Tibial nerve (tissue), 4 donors: Measurements from ENCODE around the gene SEMA3G. TPM values are rescaled to one million over a fixed set of nuclear protein-coding genes. Genes with fewer than 3 reads are reported as not detected.
A peak's percentile ranks its signal among the peaks of the same experiment; 100 is the strongest.

Experiments
- DNase-seq, 2 donors: peaks; one replicate each; pipeline ENCODE4 v3.0.0-alpha.2; 2019; ENCODE audit warnings: low spot score in 2 of 2
- H3K27ac ChIP-seq, 4 donors: fragments of 200-600 bp; sonication (generic) in 3 of 4; one replicate each; pipeline ENCODE4 v1.5.1; 2017 to 2019; ENCODE audit warnings: mild to moderate bottlenecking in 1 of 4
- H3K27me3 ChIP-seq, 2 donors: fragments of 200-600 bp; sonication (generic) in 1 of 2; one replicate each; pipeline versions ENCODE4 v1.5.1 to v1.6.0; 2017 to 2019
- H3K36me3 ChIP-seq, 3 donors: fragments of 200-600 bp; sonication (generic); one replicate each; pipeline ENCODE4 v1.5.1; 2018 to 2019
- H3K4me1 ChIP-seq, 4 donors: fragments of 200-600 bp; sonication (generic) in 3 of 4; one replicate each; pipeline ENCODE4 v1.5.1; 2017 to 2019
- H3K4me3 ChIP-seq, 4 donors: fragments of 200-600 bp; sonication (generic) in 3 of 4; one replicate each; pipeline ENCODE4 v1.5.1; 2017 to 2019; ENCODE audit warnings: mild to moderate bottlenecking in 1 of 4, moderate library complexity in 1 of 4
- H3K9me3 ChIP-seq, 4 donors: fragments of 200-600 bp; sonication (generic) in 3 of 4; one replicate each; pipeline ENCODE4 v1.5.1; 2017 to 2019
- EP300 ChIP-seq, 2 donors: sonication (generic); formaldehyde crosslinking; IDR thresholded peaks; one replicate each; pipeline ENCODE4 v1.6.1; 2017; ENCODE audit warnings: antibody characterized with exemption in 2 of 2, mild to moderate bottlenecking in 1 of 2
- POLR2A ChIP-seq, 2 donors: fragments of 450-650 bp; IDR thresholded peaks; one replicate each; pipeline ENCODE4 v1.6.1; 2017; ENCODE audit warnings: antibody characterized with exemption in 2 of 2, mild to moderate bottlenecking in 2 of 2, moderate library complexity in 2 of 2
- WGBS, 2 donors: methylation state at CpG; one replicate each; pipeline ENCODE4 v1.1.5; 2018; 5-methylcytosine and 5-hydroxymethylcytosine counted together
- total RNA-seq, 4 donors: library from RNA; depleted of rRNA; stranded (reverse); fragments of >200 nt; gene quantifications; one replicate each; pipeline ENCODE4 v1.1.0, GENCODE V29; 2016
- TF ChIP-seq, protein P1 (sequence below), 5 experiments: fragments of 200-600 bp in 3 of 5; fragments of 450-650 bp in 2 of 5; sonication (generic) in 3 of 5; IDR thresholded peaks; one replicate each; pipeline ENCODE4 v1.5.1; 2016 to 2019; ENCODE audit warnings: antibody characterized with exemption in 5 of 5, mild to moderate bottlenecking in 3 of 5, moderate library complexity in 2 of 5

Gene SEMA3G
- 10 to 100 TPM; 11.5 to 67.5 (median 32.7) TPM for total RNA-seq

- DNase-seq, result peak; percentile 62 to 69
- WGBS, 2 donors, result 30 to 33% methylated on average over 11 to 18 of the region's 19 CpGs
- peaks cover 0 to 10% (median 0%) of the 10 kb centered on the region in 3 donors for H3K36me3 ChIP-seq
- peak within 1 kb of the TSS in 1 of 4 donors; percentile 69 for H3K27ac ChIP-seq
- H3K4me3 ChIP-seq, result peak within 1 kb of the TSS; percentile 25 to 53 (median 35)
- no peaks in the 10 kb centered on the region for H3K27me3 ChIP-seq
- H3K9me3 ChIP-seq, result no peaks in the 10 kb centered on the region
- H3K4me1 ChIP-seq, result peaks cover 0 to 37% (median 9%) of the 10 kb centered on the region in 4 donors
- TF ChIP-seq, protein P1, sequence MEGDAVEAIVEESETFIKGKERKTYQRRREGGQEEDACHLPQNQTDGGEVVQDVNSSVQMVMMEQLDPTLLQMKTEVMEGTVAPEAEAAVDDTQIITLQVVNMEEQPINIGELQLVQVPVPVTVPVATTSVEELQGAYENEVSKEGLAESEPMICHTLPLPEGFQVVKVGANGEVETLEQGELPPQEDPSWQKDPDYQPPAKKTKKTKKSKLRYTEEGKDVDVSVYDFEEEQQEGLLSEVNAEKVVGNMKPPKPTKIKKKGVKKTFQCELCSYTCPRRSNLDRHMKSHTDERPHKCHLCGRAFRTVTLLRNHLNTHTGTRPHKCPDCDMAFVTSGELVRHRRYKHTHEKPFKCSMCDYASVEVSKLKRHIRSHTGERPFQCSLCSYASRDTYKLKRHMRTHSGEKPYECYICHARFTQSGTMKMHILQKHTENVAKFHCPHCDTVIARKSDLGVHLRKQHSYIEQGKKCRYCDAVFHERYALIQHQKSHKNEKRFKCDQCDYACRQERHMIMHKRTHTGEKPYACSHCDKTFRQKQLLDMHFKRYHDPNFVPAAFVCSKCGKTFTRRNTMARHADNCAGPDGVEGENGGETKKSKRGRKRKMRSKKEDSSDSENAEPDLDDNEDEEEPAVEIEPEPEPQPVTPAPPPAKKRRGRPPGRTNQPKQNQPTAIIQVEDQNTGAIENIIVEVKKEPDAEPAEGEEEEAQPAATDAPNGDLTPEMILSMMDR (IDR thresholded peaks at IDR 0.05), result peak; percentile 52 to 81 (median 64)
- TF ChIP-seq EP300 (IDR thresholded peaks at IDR 0.05), result peak in 1 of 2 donors; percentile 64
- TF ChIP-seq POLR2A (IDR thresholded peaks at IDR 0.05), result peak in 1 of 2 donors; percentile 66
Measured at GRCh38 chr3:52444860-52445793, at the start of gene SEMA3G. SEMA3G (minus strand) TSS chr3:52445103; CDS start chr3:52445027, 76 bp downstream.

DNA sequence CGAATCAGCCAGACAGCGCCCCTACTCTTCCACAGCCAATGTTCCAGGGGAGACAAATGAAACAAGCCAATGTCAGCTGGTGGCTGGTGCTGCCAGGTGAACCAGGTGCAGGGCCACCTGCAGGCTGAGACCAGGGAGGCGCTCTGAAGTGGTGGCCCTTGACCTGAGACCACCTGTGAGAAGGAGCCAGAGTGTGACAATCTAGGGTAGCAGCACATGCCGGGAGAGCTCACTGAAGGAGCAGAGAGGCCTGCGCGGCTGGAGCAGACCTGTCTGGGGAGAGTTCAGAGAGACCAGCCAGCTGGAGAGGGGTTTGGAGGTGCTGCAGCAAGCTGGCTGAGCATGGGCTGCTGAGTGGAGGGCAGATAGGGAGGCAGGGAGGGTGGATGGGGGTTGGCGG, 49.5 kb upstream of the SEMA3G start:
- H3K27ac ChIP-seq, result peak overlapping the region in 3 of 4 donors; percentile 58 to 71 (median 71)
- no peak for DNase-seq
- peak overlapping the region in 1 of 4 donors; percentile 44 for H3K4me3 ChIP-seq
- no peaks in the 10 kb centered on the region for H3K27me3 ChIP-seq
- no peak for TF ChIP-seq POLR2A (IDR thresholded peaks at IDR 0.05)
- no peak for TF ChIP-seq EP300 (IDR thresholded peaks at IDR 0.05)
- TF ChIP-seq, protein P1 (IDR thresholded peaks at IDR 0.05), result no peak
- no peaks in the 10 kb centered on the region for H3K9me3 ChIP-seq
- peaks cover 1 to 50% (median 26%) of the 10 kb centered on the region in 3 donors for H3K36me3 ChIP-seq
- peaks cover 0 to 91% (median 18%) of the 10 kb centered on the region in 4 donors for H3K4me1 ChIP-seq
- WGBS, 2 donors, result 67 to 80% methylated on average over 7 of the region's 7 CpGs

- peak in 1 of 2 donors; percentile 30 for DNase-seq
- Histone ChIP-seq H3K27me3 (no peaks in the 10 kb centered on the region), H3K4me3 (no peak overlapping the region), H3K9me3 (no peaks in the 10 kb centered on the region), H3K36me3 (peaks cover 9 to 60% (median 36%) of the 10 kb centered on the region in 3 donors), H3K4me1 (peaks cover 0 to 88% (median 18%) of the 10 kb centered on the region in 4 donors), H3K27ac (peak overlapping the region in 2 of 4 donors; percentile 12 to 71)
- WGBS, 2 donors, result 79 to 92% methylated on average over 7 of the region's 7 CpGs
- TF ChIP-seq, protein P1 (IDR thresholded peaks at IDR 0.05), result no peak
Measured at GRCh38 chr3:52493232-52494017, 48.5 kb upstream of the SEMA3G start.

DNA sequence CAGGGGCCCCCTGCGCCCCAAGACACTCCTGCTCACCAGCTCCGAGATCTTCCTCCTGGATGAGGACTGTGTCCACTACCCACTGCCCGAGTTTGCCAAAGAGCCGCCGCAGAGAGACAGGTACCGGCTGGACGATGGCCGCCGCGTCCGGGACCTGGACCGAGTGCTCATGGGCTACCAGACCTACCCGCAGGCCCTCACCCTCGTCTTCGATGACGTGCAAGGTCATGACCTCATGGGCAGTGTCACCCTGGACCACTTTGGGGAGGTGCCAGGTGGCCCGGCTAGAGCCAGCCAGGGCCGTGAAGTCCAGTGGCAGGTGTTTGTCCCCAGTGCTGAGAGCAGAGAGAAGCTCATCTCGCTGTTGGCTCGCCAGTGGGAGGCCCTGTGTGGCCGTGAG, 47.2 kb upstream of the SEMA3G start:
- peaks cover 9 to 74% (median 44%) of the 10 kb centered on the region in 3 donors for H3K36me3 ChIP-seq
- WGBS, 2 donors, result 87% methylated on average over 18 of the region's 21 CpGs
- TF ChIP-seq POLR2A (IDR thresholded peaks at IDR 0.05), result no peak
- no peak for TF ChIP-seq EP300 (IDR thresholded peaks at IDR 0.05)
- TF ChIP-seq, protein P1 (IDR thresholded peaks at IDR 0.05), result no peak

More for the DNA sequence above, 47.2 kb upstream of the SEMA3G start:
- Histone ChIP-seq H3K27me3 (no peaks in the 10 kb centered on the region), H3K27ac (peak overlapping the region in 3 of 4 donors; percentile 47 to 67 (median 65)), H3K4me1 (peaks cover 0 to 82% (median 18%) of the 10 kb centered on the region in 4 donors), H3K9me3 (no peaks in the 10 kb centered on the region), H3K4me3 (no peak overlapping the region)
- DNase-seq, result no peak
